Body of pancreas (tissue), 4 donors: ENCODE measurements around the gene TXNDC2. TPM values are rescaled to one million over a fixed set of nuclear protein-coding genes. Genes with fewer than 3 reads are reported as not detected.
A peak's percentile ranks its signal among the peaks of the same experiment; 100 is the strongest.

Source experiments
- ATAC-seq: fragments of 150-250 bp; one replicate; pipeline ENCODE4 v1.9.1; 2016
- DNase-seq, 4 donors: peaks; one replicate each; pipeline ENCODE4 v3.0.0-alpha.2; 2019
- H3K27ac ChIP-seq, 4 donors: fragments of 200-600 bp; sonication (generic); 1 replicate in 3 of 4; 2 replicates in 1 of 4; pipeline versions ENCODE4 v1.5.1 to v1.6.1; 2016 to 2019; ENCODE audit warnings: mild to moderate bottlenecking in 1 of 4, mixed read lengths in 1 of 4, moderate library complexity in 1 of 4
- H3K27me3 ChIP-seq, 2 donors: fragments of 200-600 bp; sonication (generic); one replicate each; pipeline ENCODE4 v1.6.0; 2016; ENCODE audit warnings: mild to moderate bottlenecking in 1 of 2
- H3K36me3 ChIP-seq, 2 donors: fragments of 200-600 bp; sonication (generic); replicated peaks in 1 of 2; 2 replicates each; pipeline ENCODE4 v1.5.1; 2016; ENCODE audit warnings: low read depth in 2 of 2; ENCODE audit not compliant: insufficient read depth in 1 of 2
- H3K4me1 ChIP-seq: fragments of 200-600 bp; sonication (generic); one replicate; pipeline ENCODE4 v1.6.0; 2016
- H3K4me3 ChIP-seq, 2 donors: fragments of 200-600 bp; sonication (generic); 1 replicate in 1 of 2; 2 replicates in 1 of 2; pipeline ENCODE4 v1.5.1; 2016 to 2019
- H3K9me3 ChIP-seq, 3 donors: fragments of 200-600 bp; sonication (generic); 1 replicate in 2 of 3; 2 replicates in 1 of 3; pipeline ENCODE4 v1.5.1; 2016
- CTCF ChIP-seq, 7 experiments: fragments of 450-650 bp in 4 of 7; fragments of 200-600 bp in 3 of 7; sonication (generic) in 3 of 7; IDR thresholded peaks; one replicate each; pipeline ENCODE4 v1.5.1; 2016 to 2019; ENCODE audit warnings: antibody characterized with exemption in 7 of 7
- POLR2A ChIP-seq, 3 donors: fragments of 450-650 bp; IDR thresholded peaks; one replicate each; pipeline ENCODE4 v1.6.1; 2016; ENCODE audit warnings: antibody characterized with exemption in 3 of 3, mild to moderate bottlenecking in 2 of 3
- WGBS, 2 donors: methylation state at CpG; one replicate each; pipeline ENCODE4 v1.1.5; 2017; 5-methylcytosine and 5-hydroxymethylcytosine counted together
- intact Hi-C: fragments of 100-400 bp; cut with DNase I; formaldehyde crosslinking; loops from one replicate; pipeline ENCODE4 v1.15.1; 2023
- total RNA-seq, 2 donors: library from RNA; depleted of rRNA; stranded (reverse); fragments of >200 nt; gene quantifications; one replicate each; pipeline ENCODE4 v1.1.0, GENCODE V29; 2016

The TXNDC2 gene
- total RNA-seq, 2 donors from 2014 or later, result not detected

- Histone ChIP-seq H3K4me1 (peaks cover 88% of the 10 kb centered on the region), H3K27me3 (no peaks in the 10 kb centered on the region), H3K27ac (peak overlapping the region in 1 of 4 donors; percentile 7), H3K4me3 (no peak overlapping the region), H3K9me3 (no peaks in the 10 kb centered on the region), H3K36me3 (peaks cover 0 to 2% of the 10 kb centered on the region in 2 donors)
- TF ChIP-seq POLR2A (IDR thresholded peaks at IDR 0.05) (no peak), CTCF (IDR thresholded peaks at IDR 0.05) (no peak)
- 85 to 87% methylated on average over 5 of the region's 5 CpGs for WGBS, 2 donors
- intact Hi-C loops, result no loop called here
- ATAC-seq (no peak), DNase-seq (no peak)
Observed at GRCh38 chr18:9928646-9929259, 43.0 kb downstream of the TXNDC2 start.

GRCh38 chr18:9930299-9930884 lies 44.6 kb downstream of the TXNDC2 start:
- 53 to 81% methylated on average over 3 of the region's 3 CpGs for WGBS, 2 donors
- ATAC-seq (no peak), DNase-seq (no peak)
- no peak for TF ChIP-seq CTCF (IDR thresholded peaks at IDR 0.05)
- no peak for TF ChIP-seq POLR2A (IDR thresholded peaks at IDR 0.05)
- H3K9me3 ChIP-seq, result no peaks in the 10 kb centered on the region
- peaks cover 83% of the 10 kb centered on the region for H3K4me1 ChIP-seq
- H3K27me3 ChIP-seq, result no peaks in the 10 kb centered on the region
- no peak overlapping the region for H3K27ac ChIP-seq
- no peak overlapping the region for H3K4me3 ChIP-seq
- H3K36me3 ChIP-seq, result peaks cover 0 to 2% of the 10 kb centered on the region in 2 donors
- intact Hi-C loops, result no loop called here

GRCh38 chr18:9931146-9931545 lies 45.4 kb downstream of the TXNDC2 start:
- Histone ChIP-seq H3K4me1 (peaks cover 76% of the 10 kb centered on the region), H3K27ac (no peak overlapping the region), H3K4me3 (no peak overlapping the region), H3K9me3 (no peaks in the 10 kb centered on the region), H3K36me3 (peaks cover 0 to 2% of the 10 kb centered on the region in 2 donors), H3K27me3 (no peaks in the 10 kb centered on the region)
- 30 to 77% methylated on average over 1 of the region's 1 CpG for WGBS, 2 donors
- no peak for ATAC-seq
- no peak for DNase-seq
- intact Hi-C loops, result no loop called here
- TF ChIP-seq CTCF (IDR thresholded peaks at IDR 0.05) (no peak), POLR2A (IDR thresholded peaks at IDR 0.05) (no peak)

GRCh38 chr18:9931678-9932077 lies 45.9 kb downstream of the TXNDC2 start:
- H3K4me3 ChIP-seq, result no peak overlapping the region
- 41 to 47% methylated on average over 5 of the region's 5 CpGs for WGBS, 2 donors
- intact Hi-C loops, result no loop called here
- H3K27ac ChIP-seq, result no peak overlapping the region
- no peak for TF ChIP-seq POLR2A (IDR thresholded peaks at IDR 0.05)
- TF ChIP-seq CTCF (IDR thresholded peaks at IDR 0.05), result no peak
- peaks cover 71% of the 10 kb centered on the region for H3K4me1 ChIP-seq
- no peaks in the 10 kb centered on the region for H3K27me3 ChIP-seq
- no peak for ATAC-seq
- H3K36me3 ChIP-seq, result peaks cover 0 to 6% of the 10 kb centered on the region in 2 donors
- no peaks in the 10 kb centered on the region for H3K9me3 ChIP-seq
- no peak for DNase-seq

- intact Hi-C loops, result no loop called here
Observed at GRCh38 chr18:9933865-9934264, 48.1 kb downstream of the TXNDC2 start.

More at GRCh38 chr18:9933865-9934264, 48.1 kb downstream of the TXNDC2 start:
- Histone ChIP-seq H3K27ac (peak overlapping the region in 1 of 4 donors; percentile 32), H3K36me3 (peaks cover 0 to 11% of the 10 kb centered on the region in 2 donors), H3K4me1 (peaks cover 53% of the 10 kb centered on the region), H3K4me3 (no peak overlapping the region), H3K9me3 (no peaks in the 10 kb centered on the region), H3K27me3 (no peaks in the 10 kb centered on the region)
- WGBS, 2 donors, result 60 to 68% methylated on average over 3 of the region's 3 CpGs
- DNase-seq (no peak), ATAC-seq (no peak)
- no peak for TF ChIP-seq POLR2A (IDR thresholded peaks at IDR 0.05)
- no peak for TF ChIP-seq CTCF (IDR thresholded peaks at IDR 0.05)
